Neuron (in vitro differentiated cells): ENCODE data around the gene CD52.
A peak's percentile ranks its signal among the peaks of the same experiment; 100 is the strongest.

ENCODE experiments used
- H2AFZ ChIP-seq: one replicate; pipeline ENCODE4 v1.6.1; 2013; ENCODE audit warnings: low read depth, mild to moderate bottlenecking, inconsistent platforms, low read length, moderate library complexity
- H3K27me3 ChIP-seq: one replicate; pipeline ENCODE4 v1.6.1; 2013; ENCODE audit warnings: low read length; ENCODE audit not compliant: insufficient read depth
- H3K36me3 ChIP-seq: one replicate; pipeline ENCODE4 v1.6.1; 2013; ENCODE audit warnings: low read length; ENCODE audit not compliant: insufficient read depth
- H3K4me1 ChIP-seq: one replicate; pipeline ENCODE4 v1.6.1; 2013; ENCODE audit warnings: low read length; ENCODE audit not compliant: insufficient read depth
- H3K4me3 ChIP-seq: 2 replicates; pipeline ENCODE4 v1.5.1; 2013; ENCODE audit warnings: mild to moderate bottlenecking, low read length, moderate library complexity
- H3K9me3 ChIP-seq: one replicate; pipeline ENCODE4 v1.6.1; 2013; ENCODE audit warnings: low read length

Gene CD52, protein sequence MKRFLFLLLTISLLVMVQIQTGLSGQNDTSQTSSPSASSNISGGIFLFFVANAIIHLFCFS

DNA sequence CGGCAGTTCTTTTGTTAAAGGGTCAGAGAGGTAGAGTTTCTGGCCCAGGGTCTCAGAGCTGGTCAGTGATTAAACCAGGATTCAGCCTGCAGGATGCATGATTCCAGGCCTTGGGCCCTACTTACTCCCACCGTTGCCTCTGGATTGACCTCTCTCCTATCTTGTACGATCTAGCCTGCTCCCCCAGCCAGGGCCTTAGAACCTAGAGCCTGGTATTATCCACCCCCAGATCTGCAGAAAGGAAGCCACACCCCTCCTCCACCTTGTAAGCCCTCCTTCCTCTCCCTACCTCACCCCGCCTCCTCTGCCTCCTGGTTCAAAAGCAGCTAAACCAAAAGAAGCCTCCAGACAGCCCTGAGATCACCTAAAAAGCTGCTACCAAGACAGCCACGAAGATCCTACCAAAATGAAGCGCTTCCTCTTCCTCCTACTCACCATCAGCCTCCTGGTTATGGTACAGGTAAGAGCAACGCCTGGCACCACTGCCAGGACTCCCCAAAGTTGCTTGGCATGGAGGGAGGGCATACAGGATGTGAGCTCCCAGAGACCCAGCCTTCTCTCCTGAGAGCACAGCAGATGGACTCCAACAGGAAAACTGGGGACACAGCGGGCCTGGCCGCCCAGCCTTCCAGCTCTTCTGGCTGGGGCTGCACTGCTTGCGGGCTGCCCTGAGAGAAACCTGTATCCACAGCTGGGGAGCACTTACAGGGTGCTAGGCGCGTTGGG lies at the start of gene CD52:
CD52 (plus strand) TSS at position 347 of the 726 bp plus-strand sequence; CDS start at position 407, 60 bp downstream.
- H3K4me3 ChIP-seq = no peak within 1 kb of the TSS
- no peaks in the 10 kb centered on the region for H3K9me3 ChIP-seq
- H2AFZ ChIP-seq = no peak within 1 kb of the TSS
- peaks cover 2% of the 10 kb centered on the region for H3K4me1 ChIP-seq
- H3K27me3 ChIP-seq = no peaks in the 10 kb centered on the region
- H3K36me3 ChIP-seq = no peaks in the 10 kb centered on the region

DNA sequence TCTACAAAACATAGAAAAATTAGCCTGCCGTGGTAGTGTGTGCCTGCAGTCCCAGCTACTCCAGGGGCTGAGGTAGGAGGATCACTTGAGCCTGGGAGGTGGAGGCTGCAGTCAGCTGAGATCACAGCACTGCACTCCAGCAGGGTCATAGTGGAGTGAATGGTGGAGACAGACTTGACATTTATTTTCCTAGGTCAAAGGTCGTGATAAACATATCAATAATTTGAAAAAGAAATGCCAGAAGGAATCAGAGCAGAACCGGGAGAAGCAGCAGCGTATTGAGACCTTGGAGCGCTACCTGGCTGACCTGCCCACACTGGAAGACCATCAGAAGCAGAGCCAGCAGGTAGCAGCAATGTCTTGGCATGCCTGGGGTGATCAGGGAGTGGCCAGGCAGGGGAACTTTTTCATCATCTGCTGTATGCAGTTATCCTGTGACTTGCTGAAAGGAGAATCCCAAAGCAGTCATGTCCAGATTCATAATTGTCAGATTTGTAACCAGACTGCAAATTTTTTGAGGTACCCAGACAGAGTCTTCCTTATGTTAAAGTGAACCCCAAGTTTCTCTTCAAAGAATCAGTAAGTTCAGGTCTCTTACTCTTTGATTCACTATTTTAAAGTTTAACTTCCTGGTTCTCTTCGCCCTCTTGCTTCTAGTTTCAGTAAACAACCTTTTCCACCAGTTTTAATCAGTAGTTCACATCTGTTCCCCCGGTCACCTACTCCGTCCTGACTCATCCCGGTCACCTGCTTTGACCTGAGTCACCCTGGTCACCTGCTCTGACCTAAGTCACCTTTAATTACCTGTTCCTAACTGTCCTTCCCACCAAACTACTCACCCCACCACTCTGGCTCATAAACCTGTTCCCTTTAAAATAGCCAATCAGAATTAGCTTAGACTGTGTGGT lies 49.2 kb upstream of the CD52 start:
- Histone ChIP-seq H3K4me3 (no peak overlapping the region), H3K36me3 (peaks cover 57% of the 10 kb centered on the region), H3K9me3 (peaks cover 12% of the 10 kb centered on the region), H3K27me3 (no peaks in the 10 kb centered on the region), H2AFZ (no peak overlapping the region), H3K4me1 (no peaks in the 10 kb centered on the region)

DNA sequence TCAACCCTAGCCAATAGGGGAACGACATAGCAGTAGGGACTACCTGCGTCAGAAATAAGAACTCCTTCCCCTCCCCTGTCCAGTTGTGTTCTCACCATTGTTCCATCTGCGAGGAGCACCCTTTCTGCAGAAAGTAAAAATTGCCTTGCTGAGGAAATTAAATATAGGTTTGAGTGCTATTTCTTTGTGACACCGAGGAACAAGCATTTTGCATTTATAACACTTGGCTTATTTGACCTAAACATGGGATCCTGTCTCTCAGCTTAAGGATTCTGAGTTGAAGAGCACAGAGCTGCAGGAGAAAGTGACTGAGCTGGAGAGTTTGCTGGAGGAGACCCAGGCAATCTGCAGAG lies 48.6 kb upstream of the CD52 start:
- no peak overlapping the region for H3K4me3 ChIP-seq
- no peaks in the 10 kb centered on the region for H3K4me1 ChIP-seq
- no peak overlapping the region for H2AFZ ChIP-seq
- H3K36me3 ChIP-seq = peaks cover 55% of the 10 kb centered on the region
- peaks cover 12% of the 10 kb centered on the region for H3K9me3 ChIP-seq
- H3K27me3 ChIP-seq = no peaks in the 10 kb centered on the region

DNA sequence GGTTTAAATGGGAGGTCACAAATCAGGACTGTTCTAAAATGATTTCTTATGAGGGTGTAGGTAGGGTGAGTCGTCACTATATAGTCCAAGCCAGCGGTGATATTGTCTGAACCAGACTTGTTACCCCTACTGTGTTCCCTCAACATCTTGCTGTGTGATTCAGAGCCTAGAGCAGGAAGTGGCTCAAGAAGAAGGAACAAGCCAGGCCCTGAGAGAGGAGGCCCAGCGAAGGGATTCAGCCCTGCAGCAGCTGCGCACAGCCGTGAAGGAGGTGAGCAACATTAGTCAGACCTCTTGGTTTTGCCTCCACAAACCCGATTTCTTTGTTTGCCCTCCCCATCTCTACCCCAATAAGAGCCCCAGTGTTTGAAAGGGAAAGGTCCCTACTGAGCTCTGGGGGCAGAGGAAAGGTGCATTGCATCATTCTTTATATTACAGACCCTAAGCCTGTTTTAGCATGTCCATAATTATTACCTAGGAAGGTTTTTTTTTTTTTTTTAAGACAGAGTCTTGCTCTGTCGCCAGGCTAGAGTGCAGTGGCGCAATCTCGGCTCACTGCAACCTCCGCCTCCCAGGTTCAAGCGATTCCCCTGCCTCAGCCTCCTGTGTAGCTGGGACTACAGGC lies 42.8 kb upstream of the CD52 start:
- H2AFZ ChIP-seq = no peak overlapping the region
- H3K9me3 ChIP-seq = no peaks in the 10 kb centered on the region
- H3K27me3 ChIP-seq = no peaks in the 10 kb centered on the region
- no peak overlapping the region for H3K4me3 ChIP-seq
- H3K4me1 ChIP-seq = peaks cover 15% of the 10 kb centered on the region
- peaks cover 62% of the 10 kb centered on the region for H3K36me3 ChIP-seq

DNA sequence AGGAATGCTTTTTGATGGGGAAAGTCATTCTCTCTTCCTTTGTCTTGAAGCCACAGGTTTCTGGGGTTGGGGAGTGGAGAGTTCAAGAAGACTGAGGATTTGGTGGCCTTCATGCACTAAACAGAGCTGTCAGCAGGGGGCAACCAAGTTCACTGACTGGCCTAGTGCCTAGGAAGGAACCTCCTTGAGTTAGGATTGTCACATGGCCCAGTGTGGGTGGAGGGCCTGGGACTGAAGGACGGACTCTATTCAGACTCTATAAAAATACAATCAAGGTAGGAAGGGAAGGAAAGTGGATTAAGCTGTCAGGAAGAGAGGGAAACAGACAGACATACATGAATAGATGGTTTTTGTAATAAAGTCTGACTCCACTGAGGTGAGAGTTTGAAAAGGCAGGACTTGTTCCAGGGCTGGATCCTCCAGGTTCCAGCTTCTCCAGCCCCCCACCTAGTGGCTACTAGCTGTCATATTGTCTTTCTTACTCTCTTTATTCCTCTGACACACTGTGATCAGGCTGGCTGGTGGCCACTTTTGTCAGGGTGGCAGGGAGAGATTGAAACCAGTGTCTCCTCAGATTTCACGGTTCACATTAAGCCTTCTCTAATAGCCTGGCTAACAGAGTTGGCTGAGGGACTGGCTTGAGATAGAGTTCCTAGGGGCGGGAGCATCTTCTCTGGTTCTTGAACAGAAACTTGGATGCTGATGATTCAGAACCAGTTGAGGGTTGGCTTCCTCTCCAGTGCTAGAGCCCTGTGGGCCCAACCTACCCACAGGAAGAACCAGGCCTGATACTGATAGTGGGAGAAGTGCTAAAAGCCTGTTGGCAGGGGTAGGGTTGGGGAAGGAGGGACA lies 42.0 kb upstream of the CD52 start:
- Histone ChIP-seq H2AFZ (no peak overlapping the region), H3K36me3 (peaks cover 53% of the 10 kb centered on the region), H3K27me3 (no peaks in the 10 kb centered on the region), H3K4me1 (peaks cover 20% of the 10 kb centered on the region), H3K9me3 (no peaks in the 10 kb centered on the region), H3K4me3 (no peak overlapping the region)

DNA sequence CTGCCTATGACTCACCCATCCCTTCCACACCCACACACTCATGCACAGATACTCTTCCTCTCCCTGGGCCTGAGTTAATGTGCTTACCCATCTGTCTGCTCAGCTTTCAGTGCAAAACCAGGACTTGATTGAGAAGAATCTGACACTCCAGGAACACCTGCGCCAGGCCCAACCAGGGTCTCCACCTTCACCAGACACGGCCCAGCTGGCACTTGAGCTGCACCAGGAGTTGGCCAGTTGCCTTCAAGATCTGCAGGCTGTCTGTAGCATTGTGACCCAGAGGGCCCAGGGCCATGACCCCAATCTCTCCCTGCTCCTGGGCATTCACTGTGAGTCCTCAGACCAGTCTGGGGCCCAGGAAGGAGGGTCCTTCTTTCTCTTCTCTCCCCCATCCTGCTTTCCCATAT lies 41.3 kb upstream of the CD52 start:
- Histone ChIP-seq H2AFZ (no peak overlapping the region), H3K9me3 (no peaks in the 10 kb centered on the region), H3K4me1 (peaks cover 23% of the 10 kb centered on the region), H3K27me3 (no peaks in the 10 kb centered on the region), H3K4me3 (no peak overlapping the region), H3K36me3 (peaks cover 46% of the 10 kb centered on the region)

DNA sequence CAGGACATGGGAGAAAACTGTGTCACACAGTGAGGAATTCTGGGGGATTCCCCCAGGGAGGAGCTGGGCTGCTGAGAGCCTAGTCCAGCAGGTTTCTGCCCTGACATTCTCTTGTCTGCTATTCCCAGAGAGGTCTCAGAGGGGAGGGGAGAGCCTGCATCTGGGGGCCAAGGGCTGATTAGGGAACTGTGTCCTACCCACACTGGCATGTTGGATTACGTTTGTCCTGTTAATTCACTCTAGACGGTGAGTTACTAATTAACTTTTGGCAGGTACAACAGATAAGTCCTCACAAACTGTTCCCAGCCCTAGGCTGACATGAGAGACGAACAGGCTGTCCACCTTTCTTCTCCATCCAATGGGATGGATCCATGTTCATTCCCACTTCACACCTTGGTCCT lies 40.5 kb upstream of the CD52 start:
- Histone ChIP-seq H2AFZ (no peak overlapping the region), H3K9me3 (no peaks in the 10 kb centered on the region), H3K4me1 (peaks cover 28% of the 10 kb centered on the region), H3K36me3 (peaks cover 39% of the 10 kb centered on the region), H3K4me3 (no peak overlapping the region), H3K27me3 (no peaks in the 10 kb centered on the region)

DNA sequence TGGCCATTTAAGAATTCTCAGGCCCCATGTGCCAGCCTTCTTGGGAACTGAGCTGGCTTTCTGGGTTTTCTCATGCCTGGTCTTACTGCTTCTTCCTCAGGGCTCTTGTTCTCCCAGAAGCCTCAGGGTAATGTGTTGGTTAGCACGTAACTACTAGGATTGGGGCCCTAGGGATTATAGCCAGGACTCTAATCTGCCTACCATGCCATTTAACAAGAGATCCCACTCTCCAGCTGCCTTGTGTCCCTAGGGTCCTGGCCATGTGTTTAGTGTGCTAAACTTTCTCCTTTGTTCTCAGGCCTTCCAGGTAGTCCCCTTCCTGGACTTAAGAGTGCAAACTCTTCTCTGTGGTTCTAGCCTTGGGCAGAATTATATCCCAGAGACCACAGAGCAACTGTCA lies 40.0 kb upstream of the CD52 start:
- Histone ChIP-seq H3K27me3 (no peaks in the 10 kb centered on the region), H3K4me3 (no peak overlapping the region), H2AFZ (no peak overlapping the region), H3K4me1 (peaks cover 28% of the 10 kb centered on the region), H3K36me3 (peaks cover 39% of the 10 kb centered on the region), H3K9me3 (no peaks in the 10 kb centered on the region)

DNA sequence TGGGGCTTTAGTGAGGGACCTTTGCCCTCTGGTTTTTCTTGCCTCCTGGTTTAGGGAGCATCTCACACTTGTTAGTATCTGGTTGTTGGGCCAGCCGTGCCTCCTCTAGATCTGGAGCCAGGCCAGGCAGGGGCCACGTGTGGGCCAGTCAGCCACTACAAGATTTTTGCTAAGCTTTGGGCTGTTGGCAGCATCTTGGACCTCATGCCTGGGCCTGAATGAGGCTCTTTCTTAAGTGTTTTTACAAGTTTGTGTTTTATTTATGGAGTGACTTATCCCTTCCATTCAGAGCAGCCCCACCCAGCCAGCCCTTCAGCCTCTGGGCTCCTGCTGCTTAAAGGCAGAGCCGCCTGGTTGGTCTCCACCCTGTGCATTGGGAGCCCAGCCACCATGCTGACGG lies 39.5 kb upstream of the CD52 start:
- H3K27me3 ChIP-seq = no peaks in the 10 kb centered on the region
- H3K4me3 ChIP-seq = no peak overlapping the region
- H3K4me1 ChIP-seq = peaks cover 28% of the 10 kb centered on the region
- H3K36me3 ChIP-seq = peaks cover 33% of the 10 kb centered on the region
- H3K9me3 ChIP-seq = no peaks in the 10 kb centered on the region
- no peak overlapping the region for H2AFZ ChIP-seq

DNA sequence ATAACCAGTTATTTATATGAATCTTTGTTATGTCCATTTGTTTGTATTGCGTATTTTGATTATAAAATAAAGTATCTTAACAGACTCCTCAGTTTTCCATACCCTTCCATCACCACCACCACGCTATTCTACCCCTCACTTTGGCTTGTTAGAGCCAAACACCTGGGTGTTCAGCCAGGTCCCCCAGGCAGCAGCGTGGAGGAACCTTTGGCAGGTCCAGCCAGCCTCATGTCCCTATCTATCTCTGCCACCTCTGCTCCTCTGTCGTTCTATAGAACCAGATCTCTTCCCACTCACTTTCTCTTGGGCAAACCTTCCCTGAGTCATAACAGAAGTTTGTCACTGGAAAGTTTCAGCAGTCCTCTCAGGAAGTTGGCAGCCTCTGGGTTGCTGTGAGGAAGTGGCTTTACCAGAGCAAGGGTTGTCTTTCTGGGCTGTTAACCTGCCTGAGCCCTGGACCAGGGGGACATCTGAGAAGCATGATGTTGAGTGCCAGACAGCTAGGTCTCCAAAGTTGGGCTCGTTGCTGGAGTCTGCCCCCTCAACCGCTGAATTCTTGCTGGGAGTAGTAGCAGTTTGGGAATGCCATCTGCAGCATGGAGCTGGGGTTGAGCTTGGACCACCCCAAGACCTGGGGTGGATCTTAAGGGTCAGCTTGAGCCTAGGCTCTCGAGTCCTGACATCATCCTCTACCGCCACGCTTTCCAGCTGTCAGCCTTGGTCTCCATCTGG lies 38.9 kb upstream of the CD52 start:
- Histone ChIP-seq H2AFZ (no peak overlapping the region), H3K4me1 (peaks cover 28% of the 10 kb centered on the region), H3K4me3 (peak overlapping the region; percentile 52), H3K36me3 (peaks cover 33% of the 10 kb centered on the region), H3K27me3 (no peaks in the 10 kb centered on the region), H3K9me3 (no peaks in the 10 kb centered on the region)

DNA sequence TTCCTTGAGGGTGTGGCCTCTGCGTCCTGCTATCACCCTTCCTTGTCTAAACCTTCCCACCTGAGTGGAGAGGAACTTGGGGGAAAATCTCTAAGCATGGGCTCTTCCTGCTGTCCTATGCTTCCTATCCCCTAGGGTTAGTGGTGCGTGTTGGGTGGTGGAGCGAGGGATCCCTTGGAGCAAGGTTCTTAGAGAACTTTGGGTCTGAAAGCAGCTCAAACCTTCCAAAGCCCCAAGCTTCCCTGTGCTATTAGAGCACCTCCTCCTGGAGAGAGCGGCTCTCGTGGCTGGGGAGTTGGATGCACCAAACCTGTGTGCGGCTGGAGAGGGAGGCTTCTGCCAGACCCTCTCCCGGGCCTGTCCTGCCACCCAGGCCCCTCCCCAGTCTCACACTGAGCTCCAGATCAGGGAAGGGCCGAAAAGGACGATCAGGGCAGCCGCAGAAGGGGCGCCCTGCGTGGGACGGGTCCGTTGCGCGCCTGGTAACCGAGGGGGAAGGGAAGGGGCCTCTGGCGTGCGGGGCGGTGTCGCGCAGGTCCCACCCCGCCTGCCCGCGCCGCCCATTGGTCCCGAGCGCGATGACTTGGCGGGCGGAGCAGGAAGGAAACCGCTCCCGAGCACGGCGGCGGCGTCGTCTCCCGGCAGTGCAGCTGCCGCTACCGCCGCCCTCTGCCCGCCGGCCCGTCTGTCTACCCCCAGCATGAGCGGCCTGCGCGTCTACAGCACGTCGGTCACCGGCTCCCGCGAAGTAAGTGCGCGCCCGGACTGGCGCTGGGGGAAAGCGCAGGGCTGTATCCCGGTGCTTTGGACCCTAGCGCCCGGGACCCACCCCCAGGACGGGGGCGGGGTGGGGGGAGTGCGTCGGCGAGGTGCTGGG lies 38.1 kb upstream of the CD52 start, which contains the start of gene SH3BGRL3:
SH3BGRL3 (plus strand) TSS at position 631 of the 877 bp plus-strand sequence; CDS start at position 701, 70 bp downstream.
- peaks cover 25% of the 10 kb centered on the region for H3K36me3 ChIP-seq
- no peaks in the 10 kb centered on the region for H3K9me3 ChIP-seq
- no peaks in the 10 kb centered on the region for H3K27me3 ChIP-seq
- H2AFZ ChIP-seq = peak within 1 kb of the TSS; percentile 64
- peak within 1 kb of the TSS; percentile 52 for H3K4me3 ChIP-seq
- H3K4me1 ChIP-seq = peaks cover 28% of the 10 kb centered on the region
